HG03521 (cell line): ENCODE results near the gene MAPKAP1.

ENCODE experiments used
- ATAC-seq: cut with Tn5 transposase; IDR thresholded peaks from one replicate; pipeline ENCODE4 v1.9.1; 2021; ENCODE audit warnings: mild to moderate bottlenecking, moderate library complexity; ENCODE audit not compliant: unreplicated experiment

The MAPKAP1 gene

GRCh38 chr9:125541840-125542243 lies 165.2 kb downstream of the MAPKAP1 start:
- no peak for ATAC-seq

- ATAC-seq = no peak
Observed at GRCh38 chr9:125540497-125540896, 166.5 kb downstream of the MAPKAP1 start.

- ATAC-seq = no peak
Observed at GRCh38 chr9:125538092-125538473, 168.9 kb downstream of the MAPKAP1 start.

GRCh38 chr9:125537442-125538091 lies 169.4 kb downstream of the MAPKAP1 start:
- no peak for ATAC-seq

GRCh38 chr9:125536776-125537175 lies 170.2 kb downstream of the MAPKAP1 start:
- ATAC-seq = no peak

- no peak for ATAC-seq
Observed at GRCh38 chr9:125536167-125536772, 170.7 kb downstream of the MAPKAP1 start.

- no peak for ATAC-seq
Observed at GRCh38 chr9:125534971-125535701, 171.9 kb downstream of the MAPKAP1 start.

- no peak for ATAC-seq
Observed at GRCh38 chr9:125532812-125533594, 174.0 kb downstream of the MAPKAP1 start.

GRCh38 chr9:125532412-125532811 lies 174.6 kb downstream of the MAPKAP1 start:
- no peak for ATAC-seq

- peak; percentile 51 for ATAC-seq
Observed at GRCh38 chr9:125529589-125530515, 177.2 kb downstream of the MAPKAP1 start.

- ATAC-seq = no peak
Observed at GRCh38 chr9:125529107-125529506, 177.9 kb downstream of the MAPKAP1 start.

- no peak for ATAC-seq
Observed at GRCh38 chr9:125527471-125528002, 179.5 kb downstream of the MAPKAP1 start.

GRCh38 chr9:125525921-125526631 lies 180.9 kb downstream of the MAPKAP1 start:
- no peak for ATAC-seq

GRCh38 chr9:125524583-125525355 lies 182.2 kb downstream of the MAPKAP1 start:
- ATAC-seq = no peak

- no peak for ATAC-seq
Observed at GRCh38 chr9:125523681-125524080, 183.3 kb downstream of the MAPKAP1 start.

- no peak for ATAC-seq
Observed at GRCh38 chr9:125522328-125522725, 184.7 kb downstream of the MAPKAP1 start.

GRCh38 chr9:125521462-125522327 lies 185.3 kb downstream of the MAPKAP1 start:
- ATAC-seq = no peak

- ATAC-seq = no peak
Observed at GRCh38 chr9:125519734-125520133, 187.3 kb downstream of the MAPKAP1 start.
